HCT116 (cell line): ENCODE results near the gene NAV1. TPM values are rescaled to one million over a fixed set of nuclear protein-coding genes. Genes with fewer than 3 reads are reported as not detected.

ENCODE experiments used
- ATAC-seq: fragments of 200-7000 bp; cut with Tn5 transposase; 2 replicates; pipeline ENCODE4 v1.9.1; 2020; ENCODE audit warnings: mild to moderate bottlenecking, moderate library complexity
- BruUV-seq: library from RNA; stranded (reverse); fragments of 400-500 nt; replicated peaks from 2 replicates; lab custom pipeline; 2021; lab: Mats Ljungman, UMichigan
- CTCF ChIA-PET: fragments of 300-600 bp; sonication (Branson Sonifier 250); formaldehyde crosslinking; loops from one replicate; lab custom pipeline; 2021; ENCODE audit warnings: antibody characterized with exemption; lab: Charles Lee
- POLR2A ChIA-PET: fragments of 300-600, 350-600 bp; sonication (Branson Sonifier 250); formaldehyde crosslinking; loops from one replicate; lab custom pipeline; 2021; ENCODE audit warnings: antibody characterized with exemption; lab: Charles Lee
- RAD21 ChIA-PET, 2 experiments: fragments of 300-600 bp; sonication (Branson Sonifier 250); formaldehyde crosslinking; loops; one replicate each; lab custom pipeline; 2023; ENCODE audit warnings: low total read pairs in 2 of 2; ENCODE audit not compliant: uncharacterized antibody in 2 of 2, unreplicated experiment in 2 of 2, low non-redundant PET in 1 of 2; lab: Charles Lee
- DNase-seq: peaks from one replicate; pipeline ENCODE4 v3.0.0-alpha.2; 2010; ENCODE audit warnings: low read depth, low spot score
- H2AFZ ChIP-seq: fragments of 200-600 bp; shearing (Covaris generic), sonication (generic); 2 replicates; pipeline ENCODE4 v1.6.1; 2017; ENCODE audit warnings: low read depth, mixed run types, mixed read lengths, antibody characterized with exemption, low read length; ENCODE audit not compliant: poor library complexity, severe bottlenecking
- H3K27ac ChIP-seq: 2 replicates; pipeline ENCODE4 v1.5.1; 2012; ENCODE audit warnings: low read depth, low read length
- H3K27me3 ChIP-seq: fragments of 200-600 bp; sonication (generic); 2 replicates; pipeline ENCODE4 v1.6.1; 2016; ENCODE audit warnings: mixed run types, low read length, mixed read lengths; ENCODE audit not compliant: insufficient read depth
- H3K36me3 ChIP-seq, 2 experiments: fragments of 200-500 bp in 1 of 2; fragments of 200-600 bp in 1 of 2; sonication (Bioruptor generic) in 1 of 2; sonication (generic) in 1 of 2; 2 replicates each; pipeline versions ENCODE4 v1.5.1 to v1.6.1; 2014 to 2016; ENCODE audit warnings: low read length in 2 of 2, inconsistent platforms in 1 of 2, mixed read lengths in 1 of 2, mixed run types in 1 of 2; ENCODE audit not compliant: insufficient read depth in 2 of 2, control insufficient read depth in 1 of 2
- H3K4me1 ChIP-seq, 2 experiments: fragments of 200-600 bp in 1 of 2; sonication (generic) in 1 of 2; 2 replicates each; pipeline versions ENCODE4 v1.5.1 to v1.6.1; 2012 to 2017; ENCODE audit warnings: low read length in 2 of 2, inconsistent platforms in 1 of 2, mild to moderate bottlenecking in 1 of 2, mixed read lengths in 1 of 2, mixed run types in 1 of 2, moderate library complexity in 1 of 2; ENCODE audit not compliant: insufficient read depth in 2 of 2, control insufficient read depth in 1 of 2
- H3K4me2 ChIP-seq: fragments of 200-600 bp; sonication (generic); 2 replicates; pipeline ENCODE4 v1.6.1; 2017; ENCODE audit warnings: mixed run types, low read length, mixed read lengths
- H3K4me3 ChIP-seq, 2 experiments: fragments of 200-600 bp in 1 of 2; sonication (generic) in 1 of 2; replicated peaks in 1 of 2; 2 replicates each; pipeline ENCODE4 v1.5.1; 2011 to 2016; ENCODE audit warnings: low read length in 2 of 2, control low read depth in 1 of 2, low read depth in 1 of 2, mild to moderate bottlenecking in 1 of 2, mixed read lengths in 1 of 2, mixed run types in 1 of 2
- H3K79me2 ChIP-seq: fragments of 200-600 bp; sonication (generic); 2 replicates; pipeline ENCODE4 v1.6.1; 2017; ENCODE audit warnings: mild to moderate bottlenecking, mixed run types, low read length, moderate library complexity, mixed read lengths; ENCODE audit not compliant: insufficient read depth
- H3K9ac ChIP-seq: fragments of 200-600 bp; sonication (generic); 2 replicates; pipeline ENCODE4 v1.6.1; 2016; ENCODE audit warnings: low read length, mixed read lengths
- H3K9me2 ChIP-seq: fragments of 200-600 bp; sonication (generic), shearing (Covaris generic); 2 replicates; pipeline ENCODE4 v1.6.1; 2017; ENCODE audit warnings: mixed run types, mild to moderate bottlenecking, moderate library complexity; ENCODE audit not compliant: insufficient read depth
- H3K9me3 ChIP-seq, 2 experiments: fragments of 200-500 bp in 1 of 2; fragments of 200-600 bp in 1 of 2; sonication (Bioruptor generic) in 1 of 2; sonication (generic) in 1 of 2; 2 replicates each; pipeline ENCODE4 v1.6.1; 2014 to 2017; ENCODE audit warnings: low read length in 2 of 2, mixed read lengths in 2 of 2, inconsistent platforms in 1 of 2, low read depth in 1 of 2, mild to moderate bottlenecking in 1 of 2, mixed run types in 1 of 2, moderate library complexity in 1 of 2; ENCODE audit not compliant: control insufficient read depth in 1 of 2, insufficient read depth in 1 of 2
- H4K20me1 ChIP-seq: fragments of 200-600 bp; sonication (generic), shearing (Covaris generic); 2 replicates; pipeline ENCODE4 v1.6.1; 2017; ENCODE audit warnings: mixed run types, mild to moderate bottlenecking, moderate library complexity; ENCODE audit not compliant: insufficient read depth
- CBX3 ChIP-seq: IDR thresholded peaks from 2 replicates; pipeline ENCODE4 v1.6.1; 2012; ENCODE audit warnings: low read depth
- CEBPB ChIP-seq: IDR thresholded peaks from 2 replicates; pipeline ENCODE4 v1.6.1; 2012; ENCODE audit warnings: low read depth
- EZH2 ChIP-seq: fragments of 200-600 bp; sonication (generic); IDR thresholded peaks from 2 replicates; pipeline ENCODE4 v1.6.1; 2017; ENCODE audit warnings: antibody characterized with exemption, mixed run types
- POLR2A ChIP-seq: IDR thresholded peaks from 2 replicates; pipeline ENCODE4 v1.7.0; 2011; ENCODE audit warnings: borderline replicate concordance; ENCODE audit not compliant: insufficient read depth, insufficient read length; ENCODE audit errors: extremely low read depth
- POLR2AphosphoS5 ChIP-seq: IDR thresholded peaks from 2 replicates; pipeline ENCODE4 v1.6.1; 2011; ENCODE audit warnings: mild to moderate bottlenecking, low read depth, low read length, moderate library complexity
- SP1 ChIP-seq: IDR thresholded peaks from 2 replicates; pipeline ENCODE4 v1.6.1; 2012; ENCODE audit warnings: low read depth
- ZBTB33 ChIP-seq: IDR thresholded peaks from 2 replicates; pipeline ENCODE4 v1.6.1; 2011; ENCODE audit warnings: mild to moderate bottlenecking, low read length, moderate library complexity; ENCODE audit not compliant: insufficient replicate concordance; ENCODE audit errors: extremely low read depth
- intact Hi-C: fragments of 100-400 bp; cut with micrococcal nuclease; formaldehyde crosslinking; loops from 2 replicates; pipeline ENCODE4 v1.10.0; 2022
- total RNA-seq: library from RNA; stranded (reverse); gene quantifications from one replicate; pipeline ENCODE4 v1.2.1, GENCODE V29; 2021; ENCODE audit not compliant: unreplicated experiment

The NAV1 gene
- total RNA-seq, 1 experiment from 2014 or later = 22.8 TPM

DNA sequence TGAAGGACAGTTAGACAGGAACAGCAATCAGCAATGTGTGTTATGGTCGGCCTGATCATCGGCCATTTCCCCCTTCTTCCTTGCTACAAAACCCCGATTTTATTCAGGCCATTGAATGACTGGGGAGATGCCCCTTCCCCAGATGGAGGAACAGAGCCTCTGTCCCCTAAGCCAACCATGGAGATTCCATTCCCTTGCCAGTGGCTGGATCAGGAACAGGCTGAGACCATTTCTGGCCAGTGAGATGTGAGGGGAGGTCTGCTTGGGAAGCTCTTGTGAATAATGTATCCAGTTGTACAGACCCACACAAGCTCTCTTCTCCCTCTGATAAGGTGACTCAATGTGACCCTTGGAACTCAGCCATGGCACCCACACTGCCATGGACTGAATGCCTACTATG is 39.7 kb upstream of the NAV1 start:
- no peak overlapping the region for H3K4me3 ChIP-seq
- H2AFZ ChIP-seq = no peak overlapping the region
- ATAC-seq (no peak), DNase-seq (no peak)
- no peak overlapping the region for H3K9ac ChIP-seq
- no peaks in the 10 kb centered on the region for H3K9me3 ChIP-seq
- H3K4me1 ChIP-seq = no peaks in the 10 kb centered on the region; a peak in 1 of 4 replicates
- no peak overlapping the region for H3K4me2 ChIP-seq
- ChIA-PET POLR2A (no interaction called here), RAD21 (interaction anchor here in 1 of 2 experiments (0.6 kb wide), 1 partner anchor 64 kb away, joined by 3 read pairs; no protein-coding TSS in a partner anchor), CTCF (interaction anchor here (4.5 kb wide), 1 partner anchor 13 kb away, joined by 23 read pairs; no protein-coding TSS in a partner anchor)
- H4K20me1 ChIP-seq = no peaks in the 10 kb centered on the region
- peaks cover 0 to 6% of the 10 kb centered on the region in 2 experiments; a peak in 2 of 4 replicates for H3K36me3 ChIP-seq
- no TSS peak for BruUV-seq
- no peaks in the 10 kb centered on the region for H3K9me2 ChIP-seq
- H3K79me2 ChIP-seq = 0 out of 2 replicates have a peak, but pooled peaks cover 6% of the 10 kb centered on the region
- intact Hi-C loops = no loop called here
- TF ChIP-seq CEBPB = no peak
- no peak for TF ChIP-seq POLR2AphosphoS5
- no peak for TF ChIP-seq SP1
- no peak for TF ChIP-seq EZH2
- TF ChIP-seq POLR2A = no peak
- no peak for TF ChIP-seq CBX3
- TF ChIP-seq ZBTB33 = no peak
- no peak overlapping the region for H3K27ac ChIP-seq
- H3K27me3 ChIP-seq = no peaks in the 10 kb centered on the region
